COLO668 (cell line): ENCODE results near the gene EXOC3.

Experiments used
- DNase-seq: peaks from one replicate; lab custom pipeline; 2025; ENCODE audit not compliant: unreplicated experiment; lab: John Stamatoyannopoulos, UW

Gene EXOC3

GRCh38 chr5:424301-425110 is 18.5 kb upstream of the EXOC3 start:
- no peak for DNase-seq

- DNase-seq: peak; percentile 23
These were observed 17.3 kb upstream of the EXOC3 start for GRCh38 chr5:425714-426113.

GRCh38 chr5:426392-426976 is 16.5 kb upstream of the EXOC3 start:
- no peak for DNase-seq

GRCh38 chr5:427415-428087 is 15.4 kb upstream of the EXOC3 start:
- DNase-seq: no peak

- no peak for DNase-seq
These were observed 14.8 kb upstream of the EXOC3 start for GRCh38 chr5:428219-428618.

- DNase-seq: no peak
These were observed 14.1 kb upstream of the EXOC3 start for GRCh38 chr5:428754-429452.

GRCh38 chr5:429453-430188 is 13.4 kb upstream of the EXOC3 start:
- no peak for DNase-seq

GRCh38 chr5:430214-430925 is 12.6 kb upstream of the EXOC3 start:
- DNase-seq: no peak

GRCh38 chr5:431001-431710 is 11.8 kb upstream of the EXOC3 start:
- DNase-seq: peak; percentile 85

- DNase-seq: no peak
These were observed 11.3 kb upstream of the EXOC3 start for GRCh38 chr5:431711-432050.

- no peak for DNase-seq
These were observed 10.6 kb upstream of the EXOC3 start for GRCh38 chr5:432201-432927.

GRCh38 chr5:432928-433791 is 9.8 kb upstream of the EXOC3 start:
- no peak for DNase-seq

GRCh38 chr5:433836-434235 is 9.1 kb upstream of the EXOC3 start:
- DNase-seq: no peak

- no peak for DNase-seq
These were observed 8.4 kb upstream of the EXOC3 start for GRCh38 chr5:434443-435146.

- DNase-seq: no peak
These were observed 7.7 kb upstream of the EXOC3 start for GRCh38 chr5:435156-435790.

- DNase-seq: peak; percentile 58
These were observed 6.9 kb upstream of the EXOC3 start for GRCh38 chr5:435961-436640.

- DNase-seq: no peak
These were observed 6.4 kb upstream of the EXOC3 start for GRCh38 chr5:436641-436975.
